C4-2B (cell line): ENCODE measurements around the gene REEP1.

Experiments
- CTCF ChIP-seq: fragments of 450-650 bp; conservative IDR thresholded peaks from 2 replicates; pipeline ENCODE4 v1.5.1; 2017; ENCODE audit warnings: mild to moderate bottlenecking
- ZFX ChIP-seq: fragments of 450-650 bp; IDR thresholded peaks from 2 replicates; pipeline ENCODE4 v1.6.1; 2017

- TF ChIP-seq CTCF (no peak), ZFX (no peak)
Measured at GRCh38 chr2:86258106-86258505, 79.3 kb downstream of the REEP1 start.
